CD8-positive, alpha-beta memory T cell (primary cell): ENCODE data around the gene TNNI2. TPM values are rescaled to one million over a fixed set of nuclear protein-coding genes. Genes with fewer than 3 reads are reported as not detected.

Source experiments
- CTCF ChIA-PET: fragments of 350-600 bp; sonication (Branson Sonifier 250); formaldehyde crosslinking; loops from one replicate; lab custom pipeline; 2021; ENCODE audit warnings: antibody characterized with exemption; lab: Charles Lee
- POLR2A ChIA-PET: fragments of 350-600 bp; sonication (Branson Sonifier 250); formaldehyde crosslinking; loops from one replicate; lab custom pipeline; 2021; ENCODE audit warnings: antibody characterized with exemption; lab: Charles Lee
- DNase-seq, 5 donors: peaks; one replicate each; pipeline versions ENCODE4 v3.0.0 to v3.0.0-alpha.2; 2020 to 2022; ENCODE audit warnings: mixed read lengths in 1 of 5
- H3K27ac ChIP-seq: one replicate; pipeline ENCODE4 v1.7.0; 2013; ENCODE audit warnings: low read depth, mild to moderate bottlenecking, low read length, moderate library complexity
- H3K27me3 ChIP-seq: 2 replicates; pipeline ENCODE4 v1.7.0; 2013; ENCODE audit warnings: low read length, mild to moderate bottlenecking; ENCODE audit not compliant: insufficient read depth, poor library complexity, severe bottlenecking
- H3K36me3 ChIP-seq: 2 replicates; pipeline ENCODE4 v1.7.0; 2013; ENCODE audit warnings: mild to moderate bottlenecking, low read length, moderate library complexity; ENCODE audit not compliant: insufficient read depth
- H3K4me1 ChIP-seq: 2 replicates; pipeline ENCODE4 v1.7.0; 2013; ENCODE audit warnings: mild to moderate bottlenecking, low read length, moderate library complexity; ENCODE audit not compliant: insufficient read depth
- H3K4me3 ChIP-seq: 2 replicates; pipeline ENCODE4 v1.7.0; 2013; ENCODE audit warnings: mild to moderate bottlenecking, low read length
- H3K9me3 ChIP-seq: 2 replicates; pipeline ENCODE4 v1.7.0; 2013; ENCODE audit warnings: mild to moderate bottlenecking, low read length
- H3K27ac Mint-ChIP-seq, 8 donors: one replicate each; pipeline ENCODE4 v1.8.0; 2020 to 2021; ENCODE audit warnings: mixed read lengths in 8 of 8, mild to moderate bottlenecking in 6 of 8, inconsistent platforms in 3 of 8, moderate library complexity in 3 of 8
- H3K27me3 Mint-ChIP-seq, 2 donors: one replicate each; pipeline ENCODE4 v1.8.0; 2020 to 2021; ENCODE audit warnings: mixed read lengths in 2 of 2, mild to moderate bottlenecking in 1 of 2, moderate library complexity in 1 of 2
- H3K36me3 Mint-ChIP-seq, 3 donors: one replicate each; pipeline ENCODE4 v1.8.0; 2020 to 2021; ENCODE audit warnings: mixed read lengths in 3 of 3, inconsistent platforms in 1 of 3, mild to moderate bottlenecking in 1 of 3
- H3K4me1 Mint-ChIP-seq, 3 donors: one replicate each; pipeline ENCODE4 v1.8.0; 2020 to 2021; ENCODE audit warnings: mixed read lengths in 3 of 3, inconsistent platforms in 1 of 3, mild to moderate bottlenecking in 1 of 3
- H3K4me3 Mint-ChIP-seq, 7 donors: one replicate each; pipeline ENCODE4 v1.8.0; 2020 to 2021; ENCODE audit warnings: mixed read lengths in 7 of 7, mild to moderate bottlenecking in 6 of 7, moderate library complexity in 4 of 7, inconsistent platforms in 2 of 7
- H3K9me3 Mint-ChIP-seq, 5 donors: one replicate each; pipeline ENCODE4 v1.8.0; 2020 to 2022; ENCODE audit warnings: mixed read lengths in 5 of 5, mild to moderate bottlenecking in 3 of 5, moderate library complexity in 2 of 5, inconsistent platforms in 1 of 5
- polyA plus RNA-seq: library from polyadenylated mRNA; unstranded; fragments of 300-500 nt; fragmentation: Illumina TruSeq; gene quantifications from one replicate; pipeline ENCODE4 v1.2.3, GENCODE V29; 2021
- total RNA-seq, 2 experiments: library from RNA; stranded (reverse); gene quantifications; one replicate each; pipeline ENCODE4 v1.2.3, GENCODE V29; 2021

Gene TNNI2
- total and polyA plus RNA-seq, 3 experiments from 2014 or later = 0.33 TPM; not detected in 2

DNA sequence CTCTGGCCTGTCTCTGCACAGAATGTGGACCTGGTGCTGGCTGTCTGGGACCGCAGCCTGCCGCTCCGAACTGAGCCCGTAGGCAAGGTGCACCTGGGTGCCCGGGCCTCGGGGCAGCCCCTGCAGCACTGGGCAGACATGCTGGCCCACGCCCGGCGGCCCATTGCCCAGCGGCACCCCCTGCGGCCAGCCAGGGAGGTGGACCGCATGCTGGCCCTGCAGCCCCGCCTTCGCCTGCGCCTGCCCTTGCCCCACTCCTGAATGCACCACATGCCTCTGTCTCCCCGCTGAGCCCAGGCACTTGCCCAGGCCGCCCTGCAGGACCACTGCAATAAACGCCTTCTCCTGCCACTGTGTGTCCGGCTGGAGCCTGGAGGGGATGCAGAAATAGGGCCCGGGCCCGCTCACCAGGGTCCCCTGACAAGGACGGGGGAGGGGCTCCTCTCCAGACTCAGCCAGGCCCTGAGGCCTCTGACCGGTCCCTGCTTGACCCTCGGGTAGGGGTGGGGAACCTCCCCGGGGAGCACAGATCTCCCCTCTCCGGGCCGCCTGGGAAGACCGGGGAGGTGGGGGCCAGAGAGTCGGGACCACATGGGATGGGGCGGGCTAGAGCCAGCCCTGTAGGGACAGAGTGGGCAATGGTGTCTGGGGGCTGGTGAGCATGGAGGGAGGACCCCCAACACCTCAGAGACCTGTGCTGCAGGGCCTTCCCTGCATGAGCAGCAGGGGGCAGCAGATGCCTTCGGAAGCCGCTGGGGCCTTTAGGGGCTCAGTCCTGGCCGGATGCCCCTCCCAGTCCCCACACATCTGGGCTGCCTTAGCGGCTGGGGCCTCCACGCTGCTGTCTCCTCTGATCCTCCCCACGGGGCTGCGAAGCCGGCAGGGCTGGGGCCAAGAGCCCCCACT lies 1.4 kb upstream of the TNNI2 start:
- Histone ChIP-seq H3K36me3 (no peaks in the 10 kb centered on the region), H3K27me3 (no peaks in the 10 kb centered on the region), H3K9me3 (no peaks in the 10 kb centered on the region), H3K27ac (no peak overlapping the region), H3K4me3 (no peak overlapping the region), H3K4me1 (peaks cover 13% of the 10 kb centered on the region)
- POLR2A ChIA-PET = no interaction called here
- no peaks in the 10 kb centered on the region for H3K9me3 Mint-ChIP-seq
- CTCF ChIA-PET = interaction anchor here (0.8 to 7.7 kb wide), 8 partner anchors 10 to 184 kb away, joined by 3 to 286 read pairs (median 8); partner anchors contain the start of gene LSP1
- peaks cover 6 to 23% (median 8%) of the 10 kb centered on the region in 3 donors for H3K4me1 Mint-ChIP-seq
- H3K36me3 Mint-ChIP-seq = no peaks in the 10 kb centered on the region
- peaks cover 3 to 6% of the 10 kb centered on the region in 2 donors for H3K27me3 Mint-ChIP-seq
- H3K27ac Mint-ChIP-seq = peak overlapping the region in 1 of 8 donors; percentile 50
- DNase-seq = peak; percentile 75 to 92 (median 80)
- H3K4me3 Mint-ChIP-seq = peak overlapping the region in 1 of 7 donors; percentile 34

GRCh38 chr11:1838077-1838425 lies 730 bp upstream of the TNNI2 start:
- Histone ChIP-seq H3K4me3 (no peak overlapping the region), H3K36me3 (no peaks in the 10 kb centered on the region), H3K27ac (no peak overlapping the region), H3K4me1 (peaks cover 13% of the 10 kb centered on the region), H3K27me3 (no peaks in the 10 kb centered on the region), H3K9me3 (no peaks in the 10 kb centered on the region)
- DNase-seq = no peak
- peak overlapping the region in 1 of 8 donors; percentile 50 for H3K27ac Mint-ChIP-seq
- H3K4me1 Mint-ChIP-seq = peaks cover 6 to 25% (median 8%) of the 10 kb centered on the region in 3 donors
- peaks cover 3 to 4% of the 10 kb centered on the region in 2 donors for H3K27me3 Mint-ChIP-seq
- H3K36me3 Mint-ChIP-seq = no peaks in the 10 kb centered on the region
- ChIA-PET POLR2A (no interaction called here), CTCF (interaction anchor here (1.0 to 3.4 kb wide), 7 partner anchors 9 to 314 kb away, joined by 3 to 13 read pairs (median 6); no protein-coding TSS in a partner anchor)
- H3K9me3 Mint-ChIP-seq = no peaks in the 10 kb centered on the region
- H3K4me3 Mint-ChIP-seq = peak overlapping the region in 1 of 7 donors; percentile 34

- Histone ChIP-seq H3K27me3 (no peaks in the 10 kb centered on the region), H3K36me3 (no peaks in the 10 kb centered on the region), H3K27ac (no peak overlapping the region), H3K9me3 (no peaks in the 10 kb centered on the region), H3K4me3 (no peak overlapping the region), H3K4me1 (peaks cover 25% of the 10 kb centered on the region)
- POLR2A ChIA-PET = interaction anchor here (1.2 kb wide), 1 partner anchor 12 kb away, joined by 5 read pairs; no protein-coding TSS in a partner anchor
- peak in 1 of 5 donors; percentile 34 for DNase-seq
- Mint-ChIP-seq H3K27ac (peak overlapping the region in 4 of 8 donors; percentile 29 to 79 (median 70)), H3K4me1 (peaks cover 18 to 38% (median 20%) of the 10 kb centered on the region in 3 donors), H3K4me3 (peak overlapping the region in 1 of 7 donors; percentile 32), H3K9me3 (no peaks in the 10 kb centered on the region), H3K36me3 (no peaks in the 10 kb centered on the region), H3K27me3 (peaks cover 0 to 2% of the 10 kb centered on the region in 2 donors)
- CTCF ChIA-PET = interaction anchor here (1.2 to 3.4 kb wide), 6 partner anchors 36 to 312 kb away, joined by 3 to 13 read pairs (median 6); no protein-coding TSS in a partner anchor
Measured at GRCh38 chr11:1839204-1839923, 583 bp downstream of the TNNI2 start.

GRCh38 chr11:1839924-1840779 lies 1.4 kb downstream of the TNNI2 start:
- H3K4me3 Mint-ChIP-seq = peak overlapping the region in 3 of 7 donors; percentile 32 to 69 (median 34)
- H3K27ac ChIP-seq = no peak overlapping the region
- H3K27ac Mint-ChIP-seq = peak overlapping the region in 4 of 8 donors; percentile 29 to 79 (median 70)
- CTCF ChIA-PET = interaction anchor here (0.7 to 3.4 kb wide), 7 partner anchors 11 to 312 kb away, joined by 3 to 13 read pairs (median 7); partner anchors contain the start of gene LSP1
- H3K36me3 Mint-ChIP-seq = no peaks in the 10 kb centered on the region
- H3K27me3 Mint-ChIP-seq = peaks cover 0 to under 1% of the 10 kb centered on the region in 2 donors
- H3K4me1 Mint-ChIP-seq = peaks cover 26 to 46% (median 27%) of the 10 kb centered on the region in 3 donors
- H3K9me3 Mint-ChIP-seq = no peaks in the 10 kb centered on the region
- no peak overlapping the region for H3K4me3 ChIP-seq
- H3K4me1 ChIP-seq = peaks cover 33% of the 10 kb centered on the region
- H3K36me3 ChIP-seq = no peaks in the 10 kb centered on the region
- POLR2A ChIA-PET = interaction anchor here (1.1 kb wide), 1 partner anchor 11 kb away, joined by 3 read pairs; no protein-coding TSS in a partner anchor
- no peaks in the 10 kb centered on the region for H3K27me3 ChIP-seq
- H3K9me3 ChIP-seq = no peaks in the 10 kb centered on the region
- peak in 1 of 5 donors; percentile 48 for DNase-seq

DNA sequence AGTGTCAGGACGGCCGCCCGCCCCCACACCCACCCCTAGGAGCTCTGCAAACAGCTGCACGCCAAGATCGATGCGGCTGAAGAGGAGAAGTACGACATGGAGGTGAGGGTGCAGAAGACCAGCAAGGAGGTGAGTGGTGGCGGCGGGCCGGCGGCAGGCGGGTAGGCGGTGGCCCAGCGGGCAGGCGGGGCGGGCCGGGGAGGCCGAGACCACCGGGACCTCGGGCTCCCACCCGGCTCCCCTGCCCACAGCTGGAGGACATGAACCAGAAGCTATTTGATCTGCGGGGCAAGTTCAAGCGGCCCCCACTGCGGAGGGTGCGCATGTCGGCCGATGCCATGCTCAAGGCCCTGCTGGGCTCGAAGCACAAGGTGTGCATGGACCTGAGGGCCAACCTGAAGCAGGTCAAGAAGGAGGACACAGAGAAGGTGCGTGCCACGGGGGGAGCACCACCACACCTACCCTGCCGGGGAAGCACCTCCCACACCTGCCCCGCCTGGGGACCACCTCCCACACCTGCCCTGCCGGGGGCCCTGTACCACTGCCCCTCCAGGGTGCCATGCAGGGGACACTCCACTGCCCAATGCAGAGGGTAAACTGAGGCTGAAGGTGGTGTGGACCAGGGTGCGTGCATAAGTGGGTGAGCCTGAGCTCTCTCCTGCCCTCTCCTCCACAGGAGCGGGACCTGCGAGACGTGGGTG lies 2.1 kb downstream of the TNNI2 start:
- H3K36me3 Mint-ChIP-seq = no peaks in the 10 kb centered on the region
- Histone ChIP-seq H3K4me3 (no peak overlapping the region), H3K27ac (no peak overlapping the region), H3K27me3 (no peaks in the 10 kb centered on the region), H3K36me3 (no peaks in the 10 kb centered on the region), H3K4me1 (peaks cover 41% of the 10 kb centered on the region), H3K9me3 (no peaks in the 10 kb centered on the region)
- peak in 1 of 5 donors; percentile 47 for DNase-seq
- H3K4me3 Mint-ChIP-seq = peak overlapping the region in 1 of 7 donors; percentile 34
- peaks cover 34 to 54% (median 34%) of the 10 kb centered on the region in 3 donors for H3K4me1 Mint-ChIP-seq
- ChIA-PET POLR2A (interaction anchor here (1.1 kb wide), 1 partner anchor 10 kb away, joined by 3 read pairs; no protein-coding TSS in a partner anchor), CTCF (interaction anchor here (0.7 to 3.4 kb wide), 6 partner anchors 10 to 311 kb away, joined by 3 to 13 read pairs (median 8); partner anchors contain the start of gene LSP1)
- no peak overlapping the region for H3K27ac Mint-ChIP-seq
- no peaks in the 10 kb centered on the region for H3K9me3 Mint-ChIP-seq
- peaks cover 0 to 1% of the 10 kb centered on the region in 2 donors for H3K27me3 Mint-ChIP-seq

DNA sequence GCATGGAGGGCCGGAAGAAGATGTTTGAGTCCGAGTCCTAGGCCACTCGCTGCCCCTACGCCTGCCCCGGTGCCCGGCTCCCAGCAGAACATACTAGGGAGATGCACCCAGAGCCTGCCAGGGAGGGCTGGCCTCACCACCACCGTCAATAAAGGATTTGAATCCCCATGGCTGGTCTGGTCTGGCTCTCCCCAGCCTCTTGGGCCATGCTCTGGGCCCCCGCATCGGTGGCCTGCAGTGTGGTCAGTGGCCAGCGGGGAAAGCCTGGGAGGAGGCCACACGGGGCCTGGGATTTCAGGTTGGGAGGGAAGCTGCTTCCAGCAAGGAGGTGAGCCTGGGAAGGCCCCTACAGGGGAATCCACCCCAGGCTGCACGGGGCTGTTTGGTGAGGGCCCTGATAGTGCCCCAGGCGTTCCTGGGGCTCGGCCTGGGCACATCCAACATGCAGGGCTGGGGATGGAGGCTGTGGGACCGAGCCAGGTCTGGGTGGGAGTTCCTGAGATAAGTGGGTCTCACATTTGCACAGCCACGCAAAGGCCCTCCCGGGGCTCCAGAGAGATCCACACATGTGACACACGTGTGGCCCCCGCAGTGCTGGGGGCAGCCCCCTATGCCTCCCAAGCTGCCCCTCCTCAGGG lies 2.8 kb downstream of the TNNI2 start:
- H3K4me1 Mint-ChIP-seq = peaks cover 36 to 61% (median 37%) of the 10 kb centered on the region in 3 donors
- H3K4me3 ChIP-seq = no peak overlapping the region
- no peaks in the 10 kb centered on the region for H3K27me3 ChIP-seq
- H3K27ac Mint-ChIP-seq = peak overlapping the region in 2 of 8 donors; percentile 32 to 70
- ChIA-PET CTCF (interaction anchor here (2.0 to 3.4 kb wide), 4 partner anchors 9 to 148 kb away, joined by 7 to 13 read pairs (median 8); partner anchors contain the start of gene LSP1), POLR2A (no interaction called here)
- no peaks in the 10 kb centered on the region for H3K36me3 Mint-ChIP-seq
- H3K36me3 ChIP-seq = no peaks in the 10 kb centered on the region
- no peaks in the 10 kb centered on the region for H3K9me3 Mint-ChIP-seq
- H3K4me1 ChIP-seq = peaks cover 48% of the 10 kb centered on the region
- peak in 1 of 5 donors; percentile 34 for DNase-seq
- H3K4me3 Mint-ChIP-seq = no peak overlapping the region
- no peak overlapping the region for H3K27ac ChIP-seq
- H3K9me3 ChIP-seq = no peaks in the 10 kb centered on the region
- H3K27me3 Mint-ChIP-seq = peaks cover 0 to 1% of the 10 kb centered on the region in 2 donors
